ENCODE measurements around the gene CHST8. TPM values are rescaled to one million over a fixed set of nuclear protein-coding genes. Genes with fewer than 3 reads are reported as not detected.

The CHST8 gene
- total and polyA plus RNA-seq, 2 of the 13 experiments (the other 11 are each of a cell fraction or from before 2014, with no cell fraction given): not detected

DNA sequence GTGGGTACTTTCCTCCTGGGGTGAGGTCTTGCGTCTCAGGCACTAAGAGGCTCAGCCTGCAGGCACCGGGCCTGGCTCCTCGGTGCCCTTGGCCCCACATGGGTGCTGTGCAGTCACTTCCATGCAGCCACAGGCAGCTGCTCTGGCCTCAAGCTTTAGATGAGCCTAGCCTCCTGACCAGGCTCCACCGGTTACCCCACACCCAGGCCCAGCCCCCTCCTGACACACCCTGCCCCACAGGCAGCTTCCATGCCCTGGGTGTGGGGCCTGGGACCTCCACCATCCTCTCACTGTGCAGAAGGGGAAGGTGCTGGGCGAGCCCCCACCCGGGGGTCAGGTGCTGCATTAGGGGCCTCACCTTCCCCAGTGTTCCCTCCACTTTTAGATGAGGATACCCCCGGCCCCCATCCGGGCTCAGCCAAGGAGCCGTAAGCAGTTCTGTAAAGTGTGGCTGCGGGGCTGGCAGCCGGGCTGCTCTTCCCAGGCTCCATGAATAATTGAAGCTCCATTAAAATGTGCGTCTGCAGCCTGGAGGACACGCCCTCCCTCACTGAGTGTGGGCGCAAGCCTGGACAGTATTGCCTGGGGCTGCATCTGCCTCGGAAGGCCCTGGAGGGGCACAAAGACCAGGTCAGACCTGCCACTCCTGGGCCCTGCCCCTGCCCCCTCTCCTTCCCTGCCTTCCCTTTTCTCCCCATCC is 102.4 kb downstream of the CHST8 start:
- Histone ChIP-seq H3K4me1 (ENCODE audit: insufficient read depth, low read length) (no peaks in the 10 kb centered on the region), H3K36me3 (replicated peaks in 1 of 2; ENCODE audit: control insufficient read depth in 1 of 2, insufficient read depth in 2 of 2, low read length in 2 of 2) (no peaks in the 10 kb centered on the region), H3K4me2 (ENCODE audit: low read depth, low read length) (no peak overlapping the region), H3K4me3 (replicated peaks in 1 of 3; ENCODE audit: insufficient read depth in 1 of 3, low read depth in 2 of 3, low read length in 3 of 3) (no peak overlapping the region), H3K27me3 (ENCODE audit: control insufficient read depth in 1 of 2, insufficient read depth in 2 of 2, low read length in 2 of 2) (peaks cover 1 to 24% of the 10 kb centered on the region in 2 experiments; a peak in 2 of 5 replicates), H4K20me1 (ENCODE audit: insufficient read depth, low read length) (no peaks in the 10 kb centered on the region), H2AFZ (ENCODE audit: low read length) (no peak overlapping the region), H3K79me2 (ENCODE audit: insufficient read depth, low read length) (no peaks in the 10 kb centered on the region), H3K9me3 (ENCODE audit: low read length) (no peaks in the 10 kb centered on the region), H3K9ac (ENCODE audit: insufficient read depth, low read depth, low read length) (no peak overlapping the region), H3K27ac (ENCODE audit: extremely low read length, insufficient read depth, low read length) (no peak overlapping the region)
- FAIRE-seq (no peak), ATAC-seq (no peak), DNase-seq (ENCODE audit: low spot score) (no peak)
- ChIA-PET CTCF (ENCODE audit: low intra/inter-chr PET ratio, low total read pairs) (no interaction called here), POLR2A (no interaction called here)
- BruUV-seq (replicated peaks): no TSS peak
- 3% methylated on average over 7 of the region's 15 CpGs for WGBS (ENCODE audit: low lambda C conversion rate)
- in situ Hi-C loops (cut with HindIII; ENCODE audit: extremely low pct_ligation_motif_present, low pct_unique_long_range_greater_than_20kb) (loop anchor here (5.0 kb wide), 1 partner anchor 48 kb away; no protein-coding TSS in a partner anchor), intact Hi-C loops (cut with micrococcal nuclease; ENCODE audit: unreplicated experiment) (no loop called here)
- TF ChIP-seq ZNF44 (CRISPR knock-in tag; IDR thresholded peaks at IDR 0.05) (no peak), ZFAT (CRISPR knock-in tag; conservative IDR thresholded peaks at IDR 0.05) (no peak), ZC3H4 (CRISPR knock-in tag; IDR thresholded peaks at IDR 0.05; ENCODE audit: borderline replicate concordance) (no peak), RBM39 (IDR thresholded peaks at IDR 0.05; ENCODE audit: low read depth, low read length, poor library complexity, severe bottlenecking) (no peak), ZNF737 (CRISPR knock-in tag; IDR thresholded peaks at IDR 0.05; ENCODE audit: borderline replicate concordance) (no peak)
- TF ChIP-seq, protein P1, sequence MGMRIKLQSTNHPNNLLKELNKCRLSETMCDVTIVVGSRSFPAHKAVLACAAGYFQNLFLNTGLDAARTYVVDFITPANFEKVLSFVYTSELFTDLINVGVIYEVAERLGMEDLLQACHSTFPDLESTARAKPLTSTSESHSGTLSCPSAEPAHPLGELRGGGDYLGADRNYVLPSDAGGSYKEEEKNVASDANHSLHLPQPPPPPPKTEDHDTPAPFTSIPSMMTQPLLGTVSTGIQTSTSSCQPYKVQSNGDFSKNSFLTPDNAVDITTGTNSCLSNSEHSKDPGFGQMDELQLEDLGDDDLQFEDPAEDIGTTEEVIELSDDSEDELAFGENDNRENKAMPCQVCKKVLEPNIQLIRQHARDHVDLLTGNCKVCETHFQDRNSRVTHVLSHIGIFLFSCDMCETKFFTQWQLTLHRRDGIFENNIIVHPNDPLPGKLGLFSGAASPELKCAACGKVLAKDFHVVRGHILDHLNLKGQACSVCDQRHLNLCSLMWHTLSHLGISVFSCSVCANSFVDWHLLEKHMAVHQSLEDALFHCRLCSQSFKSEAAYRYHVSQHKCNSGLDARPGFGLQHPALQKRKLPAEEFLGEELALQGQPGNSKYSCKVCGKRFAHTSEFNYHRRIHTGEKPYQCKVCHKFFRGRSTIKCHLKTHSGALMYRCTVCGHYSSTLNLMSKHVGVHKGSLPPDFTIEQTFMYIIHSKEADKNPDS (CRISPR knock-in tag; IDR thresholded peaks at IDR 0.05): no peak
- TF ChIP-seq, protein P2, sequence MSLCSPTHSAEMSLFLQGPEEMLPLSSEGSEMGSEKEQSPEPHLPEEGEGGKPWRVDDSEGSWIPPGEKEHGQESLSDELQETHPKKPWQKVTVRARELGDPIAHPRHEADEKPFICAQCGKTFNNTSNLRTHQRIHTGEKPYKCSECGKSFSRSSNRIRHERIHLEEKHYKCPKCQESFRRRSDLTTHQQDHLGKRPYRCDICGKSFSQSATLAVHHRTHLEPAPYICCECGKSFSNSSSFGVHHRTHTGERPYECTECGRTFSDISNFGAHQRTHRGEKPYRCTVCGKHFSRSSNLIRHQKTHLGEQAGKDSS (CRISPR knock-in tag; IDR thresholded peaks at IDR 0.05; ENCODE audit: borderline replicate concordance, low read depth): no peak
- TF ChIP-seq, protein P3, sequence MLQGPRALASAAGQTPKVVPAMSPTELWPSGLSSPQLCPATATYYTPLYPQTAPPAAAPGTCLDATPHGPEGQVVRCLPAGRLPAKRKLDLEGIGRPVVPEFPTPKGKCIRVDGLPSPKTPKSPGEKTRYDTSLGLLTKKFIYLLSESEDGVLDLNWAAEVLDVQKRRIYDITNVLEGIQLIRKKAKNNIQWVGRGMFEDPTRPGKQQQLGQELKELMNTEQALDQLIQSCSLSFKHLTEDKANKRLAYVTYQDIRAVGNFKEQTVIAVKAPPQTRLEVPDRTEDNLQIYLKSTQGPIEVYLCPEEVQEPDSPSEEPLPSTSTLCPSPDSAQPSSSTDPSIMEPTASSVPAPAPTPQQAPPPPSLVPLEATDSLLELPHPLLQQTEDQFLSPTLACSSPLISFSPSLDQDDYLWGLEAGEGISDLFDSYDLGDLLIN (CRISPR knock-in tag; IDR thresholded peaks at IDR 0.05; ENCODE audit: borderline replicate concordance): no peak
- TF ChIP-seq, protein P4, sequence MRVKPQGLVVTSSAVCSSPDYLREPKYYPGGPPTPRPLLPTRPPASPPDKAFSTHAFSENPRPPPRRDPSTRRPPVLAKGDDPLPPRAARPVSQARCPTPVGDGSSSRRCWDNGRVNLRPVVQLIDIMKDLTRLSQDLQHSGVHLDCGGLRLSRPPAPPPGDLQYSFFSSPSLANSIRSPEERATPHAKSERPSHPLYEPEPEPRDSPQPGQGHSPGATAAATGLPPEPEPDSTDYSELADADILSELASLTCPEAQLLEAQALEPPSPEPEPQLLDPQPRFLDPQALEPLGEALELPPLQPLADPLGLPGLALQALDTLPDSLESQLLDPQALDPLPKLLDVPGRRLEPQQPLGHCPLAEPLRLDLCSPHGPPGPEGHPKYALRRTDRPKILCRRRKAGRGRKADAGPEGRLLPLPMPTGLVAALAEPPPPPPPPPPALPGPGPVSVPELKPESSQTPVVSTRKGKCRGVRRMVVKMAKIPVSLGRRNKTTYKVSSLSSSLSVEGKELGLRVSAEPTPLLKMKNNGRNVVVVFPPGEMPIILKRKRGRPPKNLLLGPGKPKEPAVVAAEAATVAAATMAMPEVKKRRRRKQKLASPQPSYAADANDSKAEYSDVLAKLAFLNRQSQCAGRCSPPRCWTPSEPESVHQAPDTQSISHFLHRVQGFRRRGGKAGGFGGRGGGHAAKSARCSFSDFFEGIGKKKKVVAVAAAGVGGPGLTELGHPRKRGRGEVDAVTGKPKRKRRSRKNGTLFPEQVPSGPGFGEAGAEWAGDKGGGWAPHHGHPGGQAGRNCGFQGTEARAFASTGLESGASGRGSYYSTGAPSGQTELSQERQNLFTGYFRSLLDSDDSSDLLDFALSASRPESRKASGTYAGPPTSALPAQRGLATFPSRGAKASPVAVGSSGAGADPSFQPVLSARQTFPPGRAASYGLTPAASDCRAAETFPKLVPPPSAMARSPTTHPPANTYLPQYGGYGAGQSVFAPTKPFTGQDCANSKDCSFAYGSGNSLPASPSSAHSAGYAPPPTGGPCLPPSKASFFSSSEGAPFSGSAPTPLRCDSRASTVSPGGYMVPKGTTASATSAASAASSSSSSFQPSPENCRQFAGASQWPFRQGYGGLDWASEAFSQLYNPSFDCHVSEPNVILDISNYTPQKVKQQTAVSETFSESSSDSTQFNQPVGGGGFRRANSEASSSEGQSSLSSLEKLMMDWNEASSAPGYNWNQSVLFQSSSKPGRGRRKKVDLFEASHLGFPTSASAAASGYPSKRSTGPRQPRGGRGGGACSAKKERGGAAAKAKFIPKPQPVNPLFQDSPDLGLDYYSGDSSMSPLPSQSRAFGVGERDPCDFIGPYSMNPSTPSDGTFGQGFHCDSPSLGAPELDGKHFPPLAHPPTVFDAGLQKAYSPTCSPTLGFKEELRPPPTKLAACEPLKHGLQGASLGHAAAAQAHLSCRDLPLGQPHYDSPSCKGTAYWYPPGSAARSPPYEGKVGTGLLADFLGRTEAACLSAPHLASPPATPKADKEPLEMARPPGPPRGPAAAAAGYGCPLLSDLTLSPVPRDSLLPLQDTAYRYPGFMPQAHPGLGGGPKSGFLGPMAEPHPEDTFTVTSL (CRISPR knock-in tag; IDR thresholded peaks at IDR 0.05; ENCODE audit: borderline replicate concordance): no peak
- TF ChIP-seq, protein P5, sequence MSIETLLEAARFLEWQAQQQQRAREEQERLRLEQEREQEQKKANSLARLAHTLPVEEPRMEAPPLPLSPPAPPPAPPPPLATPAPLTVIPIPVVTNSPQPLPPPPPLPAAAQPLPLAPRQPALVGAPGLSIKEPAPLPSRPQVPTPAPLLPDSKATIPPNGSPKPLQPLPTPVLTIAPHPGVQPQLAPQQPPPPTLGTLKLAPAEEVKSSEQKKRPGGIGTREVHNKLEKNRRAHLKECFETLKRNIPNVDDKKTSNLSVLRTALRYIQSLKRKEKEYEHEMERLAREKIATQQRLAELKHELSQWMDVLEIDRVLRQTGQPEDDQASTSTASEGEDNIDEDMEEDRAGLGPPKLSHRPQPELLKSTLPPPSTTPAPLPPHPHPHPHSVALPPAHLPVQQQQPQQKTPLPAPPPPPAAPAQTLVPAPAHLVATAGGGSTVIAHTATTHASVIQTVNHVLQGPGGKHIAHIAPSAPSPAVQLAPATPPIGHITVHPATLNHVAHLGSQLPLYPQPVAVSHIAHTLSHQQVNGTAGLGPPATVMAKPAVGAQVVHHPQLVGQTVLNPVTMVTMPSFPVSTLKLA (IDR thresholded peaks at IDR 0.05): no peak

All from HepG2 (cell line).